Erythroblast (primary cell): Measurements from ENCODE around the gene MROH8.

Experiments used
- GATA1 ChIP-seq: IDR thresholded peaks from 2 replicates; pipeline ENCODE4 v1.6.1; 2011; ENCODE audit warnings: low read depth, mild to moderate bottlenecking, control low read depth, low read length, moderate library complexity
- POLR2A ChIP-seq: IDR thresholded peaks from 2 replicates; pipeline ENCODE4 v1.6.1; 2011; ENCODE audit warnings: mild to moderate bottlenecking, low read length

DNA sequence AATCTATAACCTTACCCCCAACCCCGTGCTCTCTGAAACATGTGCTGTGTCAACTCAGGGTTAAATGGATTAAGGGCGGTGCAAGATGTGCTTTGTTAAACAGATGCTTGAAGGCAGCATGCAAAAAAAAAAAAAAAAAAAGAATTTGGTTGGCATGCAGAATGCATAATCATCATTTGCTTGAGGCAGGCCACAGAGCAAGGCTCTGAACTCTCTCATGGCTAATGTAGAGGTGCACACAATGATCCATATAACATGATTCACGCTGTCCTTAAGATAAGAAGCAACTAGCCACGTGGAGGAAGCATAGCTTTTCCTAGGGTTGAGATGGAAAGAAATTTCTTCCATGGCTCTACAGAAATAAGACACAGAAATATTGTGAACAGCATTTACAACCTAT is 27.8 kb downstream of the MROH8 start:
- TF ChIP-seq POLR2A (no peak), GATA1 (no peak)
